SK-MEL-5 (cell line): ENCODE results near the gene COL19A1. TPM values are rescaled to one million over a fixed set of nuclear protein-coding genes. Genes with fewer than 3 reads are reported as not detected.

ENCODE experiments used
- DNase-seq: peaks from one replicate; pipeline ENCODE4 v3.0.0-alpha.2; 2016; ENCODE audit warnings: low read depth, low spot score
- in situ Hi-C: cut with HindIII; loops from 2 replicates; pipeline ENCODE4 v1.10.0; 2016; ENCODE audit warnings: low sequenced_read_pairs, high pct_unique_total_duplicates, low pct_unique_long_range_greater_than_20kb
- total RNA-seq: library from RNA; depleted of rRNA; stranded (reverse); fragments of >200 nt; shearing (Covaris generic); gene quantifications from 2 replicates; pipeline ENCODE4 v1.2.3, GENCODE V29; 2014

COL19A1 gene
- total RNA-seq, 1 experiment from 2014 or later = 41.7 TPM

DNA sequence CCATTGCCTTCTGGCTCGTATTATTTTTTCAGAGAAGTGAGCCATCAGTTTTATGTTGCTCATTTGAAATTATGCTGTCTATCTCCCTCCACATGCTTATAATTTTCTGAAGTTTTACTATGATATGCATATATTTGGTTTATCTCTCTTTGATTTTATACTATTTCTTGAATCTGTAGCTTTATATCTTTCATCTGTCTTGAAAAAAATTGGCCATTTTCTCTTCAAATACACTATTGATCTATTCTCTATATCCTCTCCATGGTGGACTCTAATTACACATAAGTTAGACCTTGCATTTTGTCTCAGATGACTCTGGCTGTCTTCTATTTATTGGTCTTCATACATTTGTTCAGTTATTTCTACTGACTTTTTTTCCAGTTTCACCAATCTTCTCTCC lies 13.7 kb upstream of the COL19A1 start:
- in situ Hi-C loops = no loop called here
- DNase-seq = no peak

DNA sequence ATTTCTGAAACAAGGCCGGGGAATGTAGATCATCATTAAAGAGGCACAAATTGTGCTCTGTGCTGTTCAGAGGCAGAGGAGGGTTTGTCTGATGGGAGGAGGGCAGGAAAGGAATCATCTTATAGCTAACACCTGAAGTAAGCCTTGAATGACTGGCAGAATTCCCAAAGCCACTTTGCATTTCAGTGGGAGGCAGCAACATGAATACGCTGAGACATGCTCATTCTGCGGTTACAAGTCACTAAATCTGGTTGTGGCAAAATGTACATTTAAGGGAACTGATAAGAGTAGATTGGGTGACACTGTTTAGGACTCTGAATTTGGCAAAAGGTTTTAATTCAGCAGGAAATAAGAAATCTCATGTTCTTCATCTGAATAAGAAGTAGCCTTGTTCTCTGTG lies 4.4 kb upstream of the COL19A1 start:
- in situ Hi-C loops = no loop called here
- DNase-seq = peak; percentile 63

- DNase-seq = peak; percentile 94
- in situ Hi-C loops = no loop called here
Observed at GRCh38 chr6:69863766-69864165, 2.6 kb upstream of the COL19A1 start.

- peak; percentile 86 for DNase-seq
Observed at GRCh38 chr6:69865126-69865525, 1.2 kb upstream of the COL19A1 start.

GRCh38 chr6:69866770-69867638 lies 648 bp downstream of the COL19A1 start:
- DNase-seq = peak; percentile 45
- in situ Hi-C loops = no loop called here

More at GRCh38 chr6:69865126-69865525, 1.2 kb upstream of the COL19A1 start:
- in situ Hi-C loops = no loop called here

GRCh38 chr6:69867639-69867976 lies 1.3 kb downstream of the COL19A1 start:
- no peak for DNase-seq
- in situ Hi-C loops = no loop called here

- DNase-seq = no peak
- in situ Hi-C loops = no loop called here
Observed at GRCh38 chr6:69868252-69868804, 2.0 kb downstream of the COL19A1 start.

- in situ Hi-C loops = no loop called here
Observed at GRCh38 chr6:69868961-69869360, 2.6 kb downstream of the COL19A1 start.

GRCh38 chr6:69871107-69871506 lies 4.8 kb downstream of the COL19A1 start:
- in situ Hi-C loops = no loop called here
- no peak for DNase-seq

More at GRCh38 chr6:69868961-69869360, 2.6 kb downstream of the COL19A1 start:
- no peak for DNase-seq

DNA sequence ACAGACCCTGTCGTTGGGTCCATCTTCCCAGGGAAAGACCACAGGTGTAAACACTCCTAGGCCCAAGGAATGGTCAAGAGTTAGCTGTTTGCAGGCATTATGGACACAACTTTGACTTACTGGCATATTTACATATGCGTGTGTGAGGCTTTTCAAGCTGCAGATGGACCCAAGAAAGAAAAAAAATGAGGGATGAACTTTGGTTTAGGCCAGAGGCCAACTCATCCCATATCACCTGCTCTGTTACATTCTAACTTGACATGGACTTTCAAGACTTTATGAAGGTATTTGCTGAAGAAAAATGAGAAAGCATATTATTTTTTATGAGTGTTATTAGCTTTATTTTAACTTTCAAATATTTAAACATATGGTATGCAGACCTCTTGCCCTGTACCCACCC lies 6.9 kb downstream of the COL19A1 start:
- in situ Hi-C loops = no loop called here
- DNase-seq = no peak

DNA sequence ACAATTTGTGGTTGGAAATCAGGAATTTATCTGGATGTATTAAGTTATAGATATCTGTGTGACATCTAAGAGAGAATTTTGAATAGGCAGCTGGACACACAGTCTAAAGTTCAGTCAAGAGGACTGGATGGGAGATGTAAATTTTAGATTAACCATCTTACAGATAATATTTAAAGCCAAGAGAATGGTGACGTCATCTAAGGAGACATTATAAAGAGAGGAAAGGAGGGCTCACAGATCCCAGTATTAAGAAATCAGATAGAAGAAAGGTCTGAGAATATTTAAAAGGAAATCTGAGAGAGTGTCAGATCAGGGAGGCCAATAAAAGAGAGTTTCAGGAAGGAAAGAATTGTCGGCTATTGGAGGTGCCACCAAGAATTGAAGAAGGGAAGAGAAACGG lies 9.4 kb downstream of the COL19A1 start:
- DNase-seq = no peak
- in situ Hi-C loops = no loop called here

GRCh38 chr6:69878795-69879194 lies 12.4 kb downstream of the COL19A1 start:
- no peak for DNase-seq
- in situ Hi-C loops = no loop called here

GRCh38 chr6:69880601-69881000 lies 14.2 kb downstream of the COL19A1 start:
- no peak for DNase-seq
- in situ Hi-C loops = no loop called here

- no peak for DNase-seq
- in situ Hi-C loops = no loop called here
Observed at GRCh38 chr6:69881322-69882151, 15.2 kb downstream of the COL19A1 start.

GRCh38 chr6:69883551-69883950 lies 17.2 kb downstream of the COL19A1 start:
- in situ Hi-C loops = no loop called here
- no peak for DNase-seq

DNA sequence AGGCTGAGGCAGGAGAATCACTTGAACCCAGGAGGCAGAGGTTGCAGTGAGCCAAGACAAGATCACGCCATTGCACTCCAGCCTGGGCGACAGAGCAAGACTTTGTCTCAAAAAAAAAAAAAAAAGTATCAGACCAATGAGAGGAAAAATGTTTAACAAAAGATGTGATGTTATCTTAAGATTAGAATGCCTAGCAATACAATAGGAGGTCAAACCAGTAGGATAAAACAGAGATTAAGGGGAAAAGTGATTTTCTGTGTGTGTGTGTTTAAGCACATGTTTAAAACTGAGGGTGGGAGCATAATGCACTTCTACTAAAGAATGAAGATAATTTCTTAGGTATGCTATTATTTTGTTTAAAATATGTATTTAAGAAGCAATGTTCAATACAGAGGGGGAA lies 17.9 kb downstream of the COL19A1 start:
- DNase-seq = no peak
- in situ Hi-C loops = no loop called here

DNA sequence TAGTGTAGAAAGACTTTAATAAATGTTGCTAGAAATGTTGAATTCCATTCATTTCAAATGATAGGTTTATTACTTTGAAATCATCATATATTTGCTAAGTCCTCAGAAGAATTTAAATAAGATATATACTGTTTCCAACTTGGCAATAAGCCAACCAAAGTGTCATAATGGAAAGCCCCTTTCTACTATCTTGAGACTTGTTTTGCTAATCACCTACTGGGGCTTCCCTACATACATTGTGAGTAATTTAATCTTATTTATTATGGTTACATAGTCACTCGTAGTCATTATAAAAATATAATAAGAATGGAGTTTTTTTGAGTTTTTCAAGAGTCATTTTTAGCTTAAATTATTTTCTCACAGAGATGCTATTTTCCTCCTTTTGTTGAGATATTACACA lies 20.7 kb downstream of the COL19A1 start:
- in situ Hi-C loops = no loop called here
- no peak for DNase-seq

GRCh38 chr6:69887714-69888345 lies 21.5 kb downstream of the COL19A1 start:
- DNase-seq = peak; percentile 48
- in situ Hi-C loops = no loop called here
